HEK293T (cell line): Measurements from ENCODE around the gene SATB2.

ENCODE experiments used
- CTCF ChIA-PET: fragments of 350-600 bp; formaldehyde crosslinking; extraction: SDS; loops from one replicate; lab custom pipeline; 2021; ENCODE audit warnings: antibody characterized with exemption, inconsistent platforms; lab: Yijun Ruan, JAX
- POLR2A ChIA-PET: fragments of 350-600 bp; formaldehyde crosslinking; extraction: SDS; loops from one replicate; lab custom pipeline; 2020; ENCODE audit warnings: antibody characterized with exemption, inconsistent platforms; lab: Yijun Ruan, JAX
- DNase-seq: peaks from one replicate; pipeline ENCODE4 v3.0.0; 2012; ENCODE audit warnings: mixed read lengths; ENCODE audit errors: extremely low spot score
- ARNT ChIP-seq: fragments of 450-650 bp; IDR thresholded peaks from 2 replicates; pipeline ENCODE4 v1.6.1; 2017; ENCODE audit warnings: mild to moderate bottlenecking
- BHLHE40 ChIP-seq: fragments of 450-650 bp; IDR thresholded peaks from 2 replicates; pipeline ENCODE4 v1.6.1; 2016; ENCODE audit warnings: mild to moderate bottlenecking, moderate library complexity, borderline replicate concordance
- CTBP1 ChIP-seq: fragments of 450-650 bp; IDR thresholded peaks from 2 replicates; pipeline ENCODE4 v1.6.1; 2016; ENCODE audit warnings: borderline replicate concordance
- ELF4 ChIP-seq: fragments of 450-650 bp; IDR thresholded peaks from 2 replicates; pipeline ENCODE4 v1.6.1; 2017; ENCODE audit warnings: antibody characterized with exemption
- FOXA1 ChIP-seq: fragments of 450-650 bp; IDR thresholded peaks from 2 replicates; pipeline ENCODE4 v1.6.1; 2016; ENCODE audit warnings: mild to moderate bottlenecking
- FOXK2 ChIP-seq: fragments of 450-650 bp; IDR thresholded peaks from 2 replicates; pipeline ENCODE4 v1.6.1; 2016; ENCODE audit warnings: mild to moderate bottlenecking
- FOXM1 ChIP-seq: fragments of 450-650 bp; IDR thresholded peaks from 2 replicates; pipeline ENCODE4 v1.6.1; 2017; ENCODE audit warnings: mild to moderate bottlenecking, borderline replicate concordance
- HDGF ChIP-seq: fragments of 450-650 bp; IDR thresholded peaks from 2 replicates; pipeline ENCODE4 v1.6.1; 2017; ENCODE audit warnings: antibody characterized with exemption, borderline replicate concordance
- L3MBTL2 ChIP-seq: fragments of 450-650 bp; conservative IDR thresholded peaks from 2 replicates; pipeline ENCODE4 v1.6.1; 2016; ENCODE audit warnings: mild to moderate bottlenecking
- LEF1 ChIP-seq: fragments of 450-650 bp; IDR thresholded peaks from 2 replicates; pipeline ENCODE4 v1.6.1; 2017; ENCODE audit warnings: mild to moderate bottlenecking, borderline replicate concordance
- NFRKB ChIP-seq: fragments of 450-650 bp; IDR thresholded peaks from 2 replicates; pipeline ENCODE4 v1.6.1; 2016; ENCODE audit warnings: mild to moderate bottlenecking, moderate library complexity
- PKNOX1 ChIP-seq: fragments of 450-650 bp; IDR thresholded peaks from 2 replicates; pipeline ENCODE4 v1.6.1; 2016
- SP1 ChIP-seq: fragments of 450-650 bp; IDR thresholded peaks from 2 replicates; pipeline ENCODE4 v1.6.1; 2017
- SUZ12 ChIP-seq: fragments of 450-650 bp; IDR thresholded peaks from 2 replicates; pipeline ENCODE4 v1.6.1; 2016; ENCODE audit warnings: mild to moderate bottlenecking
- TARDBP ChIP-seq: fragments of 450-650 bp; IDR thresholded peaks from 2 replicates; pipeline ENCODE4 v1.6.1; 2016
- ZNF384 ChIP-seq: fragments of 450-650 bp; IDR thresholded peaks from 2 replicates; pipeline ENCODE4 v1.6.1; 2016

Gene SATB2

DNA sequence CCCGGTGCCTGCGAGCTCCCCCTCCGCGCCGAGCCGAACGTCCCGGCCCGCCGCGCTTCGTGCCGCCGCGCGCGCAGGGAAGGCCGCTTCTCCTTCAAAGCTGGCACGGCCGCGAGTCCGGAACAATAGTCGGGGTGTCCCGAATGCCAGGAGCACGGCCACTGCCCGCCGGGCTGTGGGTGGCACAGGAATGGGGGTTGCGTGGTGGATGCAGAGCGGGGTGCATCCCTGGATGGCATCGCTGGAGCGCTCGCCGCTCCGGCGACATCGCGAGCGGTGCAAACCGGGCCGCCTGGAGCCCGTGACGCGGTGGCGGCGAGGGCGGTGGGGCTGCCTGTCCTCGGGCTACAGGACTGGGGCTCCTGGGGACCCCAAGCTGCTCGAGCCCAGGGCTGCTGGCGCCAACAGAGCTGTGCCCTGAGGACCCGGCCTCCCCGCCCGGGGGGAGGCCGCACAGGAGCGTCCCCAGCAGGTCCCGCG is 1.1 kb upstream of the SATB2 start:
- DNase-seq: no peak
- TF ChIP-seq SUZ12 (no peak), FOXM1 (no peak)
- CTCF ChIA-PET: interaction anchor here (1.6 kb wide), 1 partner anchor 13 kb away, joined by 4 read pairs; no protein-coding TSS in a partner anchor
- POLR2A ChIA-PET: interaction anchor here (3.0 kb wide), 1 partner anchor 13 kb away, joined by 11 read pairs; no protein-coding TSS in a partner anchor

- peak; percentile 90 for TF ChIP-seq PKNOX1
- TF ChIP-seq NFRKB: no peak
- TF ChIP-seq L3MBTL2: peak; percentile 36
- no peak for TF ChIP-seq TARDBP
- ChIA-PET CTCF (no interaction called here), POLR2A (interaction anchor here (3.0 kb wide), 1 partner anchor 13 kb away, joined by 11 read pairs; no protein-coding TSS in a partner anchor)
- peak; percentile 49 for DNase-seq
Observed at GRCh38 chr2:199458009-199458805, 468 bp upstream of the SATB2 start.

GRCh38 chr2:199456383-199457146 is 1.2 kb downstream of the SATB2 start:
- DNase-seq: no peak
- CTCF ChIA-PET: no interaction called here
- POLR2A ChIA-PET: no interaction called here
- TF ChIP-seq ELF4 (no peak), TARDBP (no peak), PKNOX1 (no peak), CTBP1 (no peak), LEF1 (no peak), HDGF (no peak), SUZ12 (no peak), BHLHE40 (no peak), FOXA1 (no peak), FOXK2 (no peak), ARNT (no peak), ZNF384 (no peak), NFRKB (no peak), FOXM1 (no peak), L3MBTL2 (no peak), SP1 (no peak)

DNA sequence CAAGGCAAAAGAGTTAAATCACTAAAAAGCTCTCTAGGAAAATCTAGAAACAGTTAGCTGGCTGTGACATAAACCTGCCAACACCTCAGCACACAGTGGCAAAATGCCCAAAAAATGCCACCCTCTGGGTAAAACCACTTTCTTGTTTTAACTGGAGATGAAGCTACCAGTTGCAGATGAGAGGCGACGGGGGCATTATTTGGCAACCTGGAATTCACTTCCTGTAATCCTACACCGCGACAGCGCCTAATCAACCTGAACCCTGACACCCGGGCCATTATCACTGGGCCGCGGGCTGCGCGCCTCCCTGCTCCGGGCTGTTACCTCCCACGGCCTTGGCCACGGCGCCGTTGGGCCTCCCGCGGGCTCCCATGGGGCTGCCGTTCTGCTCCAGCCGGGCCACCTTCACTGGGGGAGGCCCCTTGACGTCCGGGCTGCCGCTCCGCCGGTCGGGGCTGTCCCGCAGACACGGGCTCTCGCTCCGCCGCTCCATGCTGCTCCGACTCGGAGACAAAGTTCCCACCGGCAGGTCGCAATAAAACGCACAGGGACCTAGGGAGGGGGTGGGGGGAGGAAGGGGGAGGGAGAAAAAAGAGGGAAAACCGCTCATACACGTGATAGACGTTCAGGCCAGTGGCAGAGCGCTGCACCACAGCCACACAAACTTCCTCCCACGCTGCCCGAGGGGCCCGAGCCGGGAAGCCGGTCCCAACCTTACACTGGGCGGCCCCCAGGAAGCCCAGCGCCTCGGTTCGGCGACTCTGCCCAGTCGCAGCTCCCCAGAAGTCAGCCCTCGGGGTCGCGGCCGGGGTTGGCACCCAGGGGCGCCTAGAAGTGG is 2.0 kb downstream of the SATB2 start:
- no peak for TF ChIP-seq SUZ12
- TF ChIP-seq ARNT: no peak
- peak; percentile 67 for TF ChIP-seq PKNOX1
- TF ChIP-seq SP1: no peak
- TF ChIP-seq BHLHE40: no peak
- TF ChIP-seq FOXM1: no peak
- no peak for TF ChIP-seq HDGF
- TF ChIP-seq LEF1: no peak
- TF ChIP-seq TARDBP: no peak
- TF ChIP-seq NFRKB: no peak
- no peak for TF ChIP-seq ZNF384
- TF ChIP-seq CTBP1: peak; percentile 53; the same call in 1 of the 2 replicates
- no peak for TF ChIP-seq FOXA1
- TF ChIP-seq FOXK2: no peak
- peak; percentile 82 for TF ChIP-seq L3MBTL2
- peak; percentile 74; the same call in 1 of the 2 replicates for TF ChIP-seq ELF4
- CTCF ChIA-PET: interaction anchor here (0.7 kb wide), 1 partner anchor 42 kb away, joined by 3 read pairs; no protein-coding TSS in a partner anchor
- no peak for DNase-seq
- POLR2A ChIA-PET: interaction anchor here (0.9 kb wide), 1 partner anchor 24 kb away, joined by 3 read pairs; no protein-coding TSS in a partner anchor

- no peak for DNase-seq
- CTCF ChIA-PET: interaction anchor here (0.7 kb wide), 1 partner anchor 42 kb away, joined by 3 read pairs; no protein-coding TSS in a partner anchor
- TF ChIP-seq CTBP1 (no peak), ELF4 (no peak), TARDBP (no peak), LEF1 (no peak), FOXA1 (no peak), ARNT (no peak)
- POLR2A ChIA-PET: interaction anchor here (0.9 kb wide), 1 partner anchor 23 kb away, joined by 3 read pairs; no protein-coding TSS in a partner anchor
Observed at GRCh38 chr2:199455210-199455544, 2.6 kb downstream of the SATB2 start.
